HG03064 (cell line): ENCODE data around the gene FAM170B.

Experiments used
- ATAC-seq: cut with Tn5 transposase; IDR thresholded peaks from one replicate; pipeline ENCODE4 v1.9.1; 2021; ENCODE audit warnings: low read depth; ENCODE audit not compliant: unreplicated experiment

The FAM170B gene

DNA sequence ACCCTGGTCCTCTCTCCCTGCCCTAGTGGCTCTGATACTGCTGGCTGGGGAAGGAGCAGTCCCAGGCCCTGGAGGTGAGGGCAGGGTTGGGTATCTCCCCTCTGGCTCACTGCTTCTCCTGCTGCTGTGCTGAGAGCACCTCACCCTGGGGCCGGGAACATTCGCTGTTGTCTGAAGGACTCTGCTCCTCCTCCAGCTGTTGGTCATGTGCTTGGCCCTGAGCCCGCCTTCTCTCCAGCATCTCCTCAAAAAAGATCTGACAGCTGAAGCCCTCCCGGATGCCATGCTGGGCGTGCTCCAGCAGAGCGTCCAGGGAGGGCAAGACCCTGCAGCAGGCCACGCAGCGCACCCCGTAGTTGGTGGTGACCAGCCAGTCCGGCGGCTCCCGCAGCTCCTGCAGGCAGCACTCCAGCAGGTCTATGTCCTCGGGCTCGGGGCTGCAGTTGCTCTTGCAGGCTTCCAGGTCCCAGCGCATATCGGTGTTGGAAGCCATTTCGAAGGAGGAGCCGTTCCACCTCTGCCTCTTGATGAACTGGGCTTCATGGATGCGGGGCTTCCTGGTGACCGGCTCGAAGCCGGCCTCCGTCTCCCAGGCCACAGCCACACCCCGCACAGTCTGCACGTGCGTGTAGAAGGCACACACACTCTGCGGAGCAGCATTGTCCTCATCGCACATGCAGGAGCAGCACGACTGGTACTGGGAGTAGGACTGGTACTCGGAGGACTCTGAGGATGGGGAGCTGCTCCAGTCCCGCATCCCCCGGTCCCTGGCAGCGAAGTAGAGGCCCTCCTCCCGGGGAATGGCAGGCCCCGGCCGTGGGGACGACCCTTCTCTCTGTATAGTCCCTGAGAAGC lies 2.1 kb downstream of the FAM170B start:
- ATAC-seq, result no peak

DNA sequence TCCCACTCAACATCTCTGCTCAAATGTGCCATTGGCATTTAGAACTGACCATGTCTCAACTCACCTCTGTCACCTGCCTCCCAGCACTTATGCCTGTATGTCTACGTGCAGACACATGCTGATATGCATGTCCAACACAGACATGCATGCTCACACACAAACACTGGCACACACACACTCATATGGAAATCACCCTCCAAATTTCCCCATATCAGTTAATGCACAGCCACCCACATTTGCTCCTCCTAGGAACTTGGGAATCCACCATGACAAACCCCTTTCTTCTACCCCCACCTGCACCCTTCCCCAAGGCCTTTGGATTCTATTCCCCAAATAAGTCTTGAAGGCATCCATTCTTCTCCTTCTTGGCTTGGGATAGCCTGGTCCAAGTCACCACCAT lies 4.4 kb downstream of the FAM170B start:
- ATAC-seq, result no peak

GRCh38 chr10:49128854-49129253 lies 5.0 kb downstream of the FAM170B start:
- ATAC-seq, result no peak

- ATAC-seq, result no peak
Observed at GRCh38 chr10:49123981-49124950, 9.6 kb downstream of the FAM170B start.

- no peak for ATAC-seq
Observed at GRCh38 chr10:49120911-49121310, 12.9 kb downstream of the FAM170B start.

DNA sequence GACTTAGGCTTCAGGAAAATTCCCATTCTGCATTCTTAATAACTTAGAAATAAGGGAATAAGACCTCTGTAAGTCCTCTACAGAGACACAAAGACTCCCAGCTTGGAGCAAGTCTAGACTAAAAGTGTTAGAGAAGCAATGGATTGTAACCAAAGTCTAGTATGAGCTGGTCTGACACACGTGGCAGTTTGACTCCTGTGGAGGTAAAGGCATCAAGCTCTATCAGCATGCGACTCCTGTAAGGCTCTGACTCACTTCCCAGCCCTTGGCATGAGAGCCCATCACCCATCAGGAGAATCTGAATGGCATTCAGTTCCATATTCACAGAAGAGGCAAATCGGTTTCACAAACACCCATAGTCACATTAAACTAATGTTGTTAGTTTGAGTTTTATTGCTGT lies 14.1 kb downstream of the FAM170B start:
- no peak for ATAC-seq

DNA sequence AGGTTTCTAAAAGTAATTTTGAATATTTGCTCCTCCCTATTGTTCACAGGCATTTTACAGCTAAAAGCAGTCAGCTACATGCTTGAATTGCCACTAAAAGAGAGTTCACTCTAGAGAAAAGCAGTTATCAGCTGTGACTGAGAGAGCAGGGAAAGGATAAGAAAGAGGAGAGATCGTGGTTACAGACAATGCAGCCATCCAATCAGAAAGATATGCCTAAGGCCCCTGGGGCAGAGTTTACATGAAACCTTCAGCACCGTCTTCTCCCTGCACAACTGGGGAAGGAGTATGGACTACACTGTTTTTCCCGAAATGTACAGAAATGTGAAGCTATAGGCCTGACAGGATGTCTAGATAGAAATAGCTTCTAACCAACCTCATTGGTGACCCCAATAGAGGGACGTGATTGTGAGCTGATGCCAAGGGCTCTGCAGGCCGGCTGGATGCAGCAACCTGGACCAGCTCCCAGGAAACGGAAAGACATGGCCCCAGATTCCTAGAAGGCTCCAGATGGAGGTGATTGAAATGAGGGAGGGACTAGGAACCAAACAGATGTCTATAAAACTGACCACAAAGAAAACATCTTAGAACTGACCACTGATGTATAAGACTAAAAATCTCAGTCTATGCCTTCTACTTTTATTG lies 15.3 kb downstream of the FAM170B start:
- ATAC-seq, result no peak

- no peak for ATAC-seq
Observed at GRCh38 chr10:49117376-49118070, 16.3 kb downstream of the FAM170B start.

DNA sequence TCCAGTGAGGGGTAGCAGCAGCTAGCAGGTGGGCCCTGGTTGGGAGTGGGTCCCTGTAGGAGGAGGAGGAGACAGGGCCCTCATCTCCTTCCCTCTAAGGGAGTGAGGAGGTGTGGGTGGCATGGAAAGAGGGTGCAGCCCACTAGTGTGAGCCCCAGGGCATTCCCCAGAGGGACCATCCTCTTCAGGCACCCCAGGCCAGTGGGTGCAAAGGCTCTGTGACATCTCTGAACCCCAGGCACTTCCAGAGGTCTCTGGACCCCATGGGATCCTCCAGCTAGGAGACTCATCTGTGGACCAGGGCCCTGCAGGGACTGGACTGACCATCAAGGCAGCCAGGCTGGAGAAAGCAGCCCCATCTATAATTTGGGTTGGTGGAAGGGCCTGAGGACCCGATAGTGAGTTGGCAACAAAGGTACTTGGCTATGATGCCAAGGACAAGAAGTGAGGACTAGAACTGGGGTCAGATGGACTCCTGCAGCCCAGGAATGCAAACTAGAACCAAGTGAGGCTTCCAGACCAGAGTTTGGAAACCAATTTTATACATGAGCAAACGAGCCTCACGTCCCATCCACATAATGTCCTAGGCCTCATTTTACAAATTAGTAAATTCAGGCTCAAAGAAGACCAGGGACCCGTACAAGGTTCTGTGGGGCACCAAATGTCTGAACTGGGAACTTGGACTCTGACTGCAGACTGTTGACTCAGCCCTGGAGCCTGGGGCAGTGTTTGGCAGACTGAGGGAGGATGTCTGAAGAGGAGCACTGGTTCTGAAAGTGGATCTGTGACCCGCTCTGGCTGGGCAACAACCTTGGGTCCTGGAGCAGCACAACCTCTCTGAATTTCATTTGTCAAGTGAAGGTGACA lies 17.1 kb downstream of the FAM170B start:
- no peak for ATAC-seq

DNA sequence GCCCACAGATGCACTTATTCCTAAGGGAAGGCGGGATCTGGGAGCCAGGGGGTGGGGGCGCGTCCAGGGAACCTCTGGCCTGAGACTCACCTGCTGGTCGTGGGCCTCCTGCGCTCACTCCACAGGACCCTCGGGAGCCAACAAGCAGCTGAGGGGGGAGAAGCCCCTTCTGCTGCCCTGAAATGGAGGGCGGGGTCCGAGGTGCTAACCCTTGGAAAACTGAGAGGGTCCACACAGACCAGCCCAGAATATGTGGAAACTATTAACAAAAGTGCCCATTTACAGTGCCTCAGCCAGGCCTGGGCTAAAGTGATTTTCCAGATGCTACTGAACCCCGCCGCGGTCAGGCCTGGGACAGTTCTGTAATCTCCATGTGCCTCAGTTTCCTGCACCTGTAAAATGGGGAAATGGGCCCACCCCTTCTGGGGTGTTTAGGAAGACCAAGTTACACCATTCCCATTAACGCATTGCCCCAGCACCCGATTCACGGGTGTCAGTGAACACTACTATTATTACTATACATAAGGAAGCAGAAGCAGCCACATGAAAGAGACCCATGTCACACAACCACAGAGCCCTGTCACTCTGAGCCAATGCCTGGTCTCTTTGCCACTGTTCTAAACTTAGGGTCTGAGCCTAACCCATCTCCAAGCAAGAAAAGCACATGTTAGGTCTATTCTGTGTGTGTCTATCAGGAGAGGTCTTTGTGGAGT lies 17.9 kb downstream of the FAM170B start:
- no peak for ATAC-seq

DNA sequence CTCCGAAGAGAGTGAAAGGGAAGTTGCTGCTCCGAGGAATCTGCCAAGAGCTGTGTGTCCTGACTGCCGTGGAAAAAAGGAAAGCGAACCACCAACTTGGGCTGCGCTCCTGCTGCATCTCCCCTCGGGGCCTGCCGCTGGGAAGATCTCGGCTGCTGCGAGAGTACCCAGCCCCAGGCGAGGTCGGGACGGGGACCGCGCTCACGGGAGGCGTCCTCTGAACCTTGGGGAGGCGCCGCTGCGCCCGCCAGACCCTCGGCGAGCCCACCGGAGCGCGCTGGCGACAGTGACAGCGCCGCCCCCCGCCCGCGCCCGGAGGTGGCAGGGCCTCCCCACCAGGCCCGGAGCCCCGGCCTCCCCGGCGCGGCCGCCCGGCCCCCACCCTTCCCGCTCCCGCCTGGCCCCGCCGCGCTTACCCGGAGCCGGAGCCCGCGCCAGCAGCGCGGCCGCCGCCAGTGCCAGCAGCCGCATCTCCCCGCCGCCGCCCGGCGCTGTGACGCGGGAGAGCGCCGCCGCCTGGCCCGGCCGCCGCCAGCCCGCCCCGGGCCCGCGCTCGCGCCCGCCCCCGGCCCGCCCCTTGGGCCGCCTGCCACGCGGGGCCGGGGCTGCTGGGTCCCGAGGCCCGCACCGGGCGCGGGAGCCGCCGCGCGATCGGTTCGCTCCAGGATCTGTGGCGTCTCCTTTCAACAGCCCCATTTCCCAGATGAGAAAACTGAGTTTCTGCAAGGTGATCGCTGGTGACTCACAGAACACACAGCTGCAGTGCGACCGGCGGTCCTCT lies 18.6 kb downstream of the FAM170B start, which contains the start of gene VSTM4:
Gene VSTM4 (minus strand): TSS at position 508 of the 781 bp plus-strand sequence. CDS start 37 bp downstream, at position 471.
- no peak for ATAC-seq

DNA sequence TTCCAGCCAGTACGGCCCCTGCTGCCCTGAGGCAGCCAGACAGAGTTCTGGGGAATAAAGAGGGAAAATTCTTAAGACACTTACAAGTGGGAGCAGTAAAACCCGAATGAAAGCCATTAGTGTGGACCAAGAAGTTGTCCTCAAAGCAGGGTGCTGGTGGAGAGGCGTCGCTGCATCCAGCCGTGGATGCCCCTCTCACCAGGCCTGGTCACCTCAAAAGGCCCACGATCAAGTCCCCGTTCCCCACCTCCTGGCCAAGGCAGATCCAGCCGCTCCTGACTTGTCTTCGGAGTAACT lies 19.2 kb downstream of the FAM170B start:
- no peak for ATAC-seq

- no peak for ATAC-seq
Observed at GRCh38 chr10:49113741-49114141, 20.1 kb downstream of the FAM170B start.

DNA sequence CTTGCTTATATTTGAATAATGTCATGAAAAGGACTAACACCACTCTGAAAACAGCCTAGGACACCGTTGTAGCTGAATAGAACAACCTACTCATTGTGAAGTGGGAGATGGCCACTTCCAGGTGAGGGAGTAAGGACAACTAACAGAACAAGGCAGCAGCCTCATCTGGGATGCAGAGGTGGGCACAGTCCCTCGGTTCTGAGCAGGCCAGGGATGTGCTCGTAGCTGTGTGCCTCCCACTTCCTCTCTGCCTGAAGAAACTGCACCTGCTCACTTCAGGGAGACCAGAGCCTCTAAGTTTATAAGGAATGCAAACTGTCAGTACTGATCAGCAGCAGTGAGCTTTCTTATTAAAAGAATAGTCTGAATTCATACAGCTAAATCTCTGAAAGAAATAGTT lies 21.0 kb downstream of the FAM170B start:
- no peak for ATAC-seq

DNA sequence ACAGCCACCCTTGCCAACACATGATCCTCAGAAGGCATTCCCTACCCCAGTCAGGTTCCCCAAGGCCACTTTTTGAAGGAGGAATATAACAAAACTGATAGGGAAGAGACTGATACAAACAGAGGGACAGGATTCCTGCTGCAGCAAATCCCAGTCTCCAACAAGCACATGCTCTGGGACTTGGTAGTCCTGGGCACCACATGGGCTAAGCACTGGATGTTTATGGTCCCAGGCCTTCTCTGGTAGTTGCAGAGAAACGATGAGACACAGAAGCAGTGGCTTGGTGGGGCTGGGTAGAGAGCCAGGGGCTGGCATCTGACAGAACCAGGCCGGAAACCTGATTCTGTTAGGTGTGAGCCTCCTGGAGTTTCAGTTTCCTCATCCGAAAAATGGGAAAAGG lies 21.7 kb downstream of the FAM170B start:
- ATAC-seq, result no peak

DNA sequence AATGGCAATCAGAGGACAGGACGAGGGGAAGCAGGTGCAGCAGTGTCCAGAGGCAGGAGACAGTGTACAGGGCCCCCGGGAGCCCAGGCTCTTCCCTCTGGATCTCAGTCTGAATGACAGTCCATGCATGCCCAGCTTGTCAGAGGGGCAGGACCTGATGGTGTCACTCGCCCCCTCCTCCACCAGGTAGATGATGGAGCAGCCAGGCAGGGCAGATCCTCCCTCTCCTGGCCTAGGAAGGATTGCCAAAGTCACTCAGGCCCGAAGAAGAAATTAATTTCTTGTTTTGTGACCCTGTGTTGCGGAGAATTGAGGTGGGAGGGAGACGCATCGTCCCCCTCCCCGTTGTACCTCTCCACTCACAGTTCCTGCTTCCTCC lies 22.5 kb downstream of the FAM170B start:
- ATAC-seq, result no peak

DNA sequence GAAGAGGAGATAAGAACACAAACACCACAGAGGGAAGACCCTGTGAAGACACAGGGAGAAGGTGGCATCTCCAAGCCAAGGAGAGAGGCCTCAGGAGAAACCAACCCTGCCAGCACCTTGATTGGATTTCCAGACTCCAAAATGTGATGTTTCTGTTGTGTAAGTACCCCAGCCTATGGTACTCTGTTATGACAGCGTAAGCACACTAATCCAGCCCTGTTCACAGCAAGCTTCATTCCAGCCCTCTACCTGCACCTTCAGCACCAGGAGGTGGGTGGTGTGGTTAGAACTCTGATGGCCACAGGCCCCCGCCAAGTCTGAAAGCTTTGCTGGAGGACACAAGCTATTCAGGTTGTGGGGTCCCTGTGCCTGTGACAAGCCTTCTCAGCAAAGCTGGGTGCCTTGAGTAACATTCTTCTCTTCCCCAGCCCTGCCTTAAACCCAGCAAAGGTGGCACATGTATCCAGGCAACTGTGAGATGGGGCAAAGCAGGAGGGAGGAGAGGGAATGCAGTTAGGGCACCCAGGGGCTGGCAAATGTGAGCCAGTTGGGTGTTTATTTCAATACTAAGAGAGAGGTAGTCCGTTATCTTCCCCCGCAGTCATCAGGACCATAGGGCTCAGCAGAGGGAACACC lies 23.0 kb downstream of the FAM170B start:
- ATAC-seq, result no peak
